GM18520 (cell line): ENCODE measurements around the gene DHX32.

Experiments used
- ATAC-seq: cut with Tn5 transposase; IDR thresholded peaks from one replicate; pipeline ENCODE4 v1.9.1; 2021; ENCODE audit not compliant: unreplicated experiment

The DHX32 gene

DNA sequence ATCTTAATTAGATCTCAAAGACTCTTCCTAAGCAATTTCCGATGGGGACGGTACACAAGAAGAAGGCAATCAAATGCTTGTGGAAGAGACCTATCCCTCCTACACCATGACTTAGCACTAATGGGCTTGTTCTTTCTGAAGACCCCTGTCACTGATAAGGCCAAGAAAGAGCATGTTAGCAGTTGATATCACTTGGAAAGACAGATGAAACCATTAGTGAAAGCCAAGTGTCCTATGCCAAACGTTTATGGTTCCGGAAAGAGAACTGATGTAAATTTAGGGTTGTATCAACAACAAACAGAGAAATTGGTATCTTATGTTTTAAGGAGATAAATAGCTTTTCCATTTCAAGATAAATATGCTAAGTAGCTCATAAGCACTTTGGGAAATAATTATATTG lies 64.5 kb downstream of the DHX32 start:
- ATAC-seq: no peak

- ATAC-seq: no peak
These were observed 65.3 kb downstream of the DHX32 start for GRCh38 chr10:125815764-125816163.

DNA sequence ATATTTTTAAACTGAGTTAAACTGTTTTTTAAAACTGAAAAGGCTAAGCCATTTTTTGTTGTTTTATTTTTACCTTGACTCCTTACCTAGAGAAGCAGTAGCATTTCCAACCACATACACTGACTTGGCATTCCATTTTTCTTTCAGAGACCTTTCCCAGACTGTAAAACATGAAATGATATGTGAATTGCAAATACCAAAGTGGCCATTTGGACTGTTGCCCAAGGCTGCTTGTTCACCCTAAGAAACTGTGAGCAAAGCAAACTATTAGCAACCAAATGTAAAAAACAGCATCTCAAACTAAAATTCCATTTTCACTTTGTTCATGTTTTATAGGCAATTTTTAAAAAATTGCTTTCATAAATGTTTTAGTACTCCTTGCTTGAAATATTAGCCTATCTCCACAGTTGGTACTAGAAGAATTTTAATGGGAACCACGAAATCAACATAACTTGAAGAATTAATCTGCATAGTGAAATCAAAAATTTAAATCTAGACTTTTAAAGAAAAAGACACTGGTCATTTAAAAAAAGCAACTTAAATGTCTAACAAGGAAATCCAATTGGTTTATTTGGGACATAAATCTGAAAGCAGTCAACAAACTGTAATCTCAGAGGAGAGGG lies 68.9 kb downstream of the DHX32 start:
- ATAC-seq: no peak

DNA sequence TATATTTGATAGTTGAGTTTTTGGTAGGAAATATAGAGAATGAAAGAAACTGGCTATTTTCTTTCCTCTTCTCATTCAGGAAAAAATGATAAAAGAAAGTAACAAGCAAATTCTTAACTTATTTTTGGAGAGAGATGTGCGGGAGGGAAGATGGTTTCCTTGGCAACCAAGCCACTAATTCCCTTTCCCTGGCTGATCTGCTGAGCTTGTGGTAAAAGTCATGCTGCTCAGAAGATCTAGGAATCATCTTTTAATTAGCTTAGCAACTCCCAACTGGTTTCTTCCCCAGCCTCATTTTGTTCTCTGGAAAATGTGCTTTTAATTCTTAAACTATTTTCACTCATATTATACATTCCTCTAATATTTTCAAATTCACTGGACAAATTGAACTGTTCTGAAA lies 69.8 kb downstream of the DHX32 start:
- no peak for ATAC-seq

DNA sequence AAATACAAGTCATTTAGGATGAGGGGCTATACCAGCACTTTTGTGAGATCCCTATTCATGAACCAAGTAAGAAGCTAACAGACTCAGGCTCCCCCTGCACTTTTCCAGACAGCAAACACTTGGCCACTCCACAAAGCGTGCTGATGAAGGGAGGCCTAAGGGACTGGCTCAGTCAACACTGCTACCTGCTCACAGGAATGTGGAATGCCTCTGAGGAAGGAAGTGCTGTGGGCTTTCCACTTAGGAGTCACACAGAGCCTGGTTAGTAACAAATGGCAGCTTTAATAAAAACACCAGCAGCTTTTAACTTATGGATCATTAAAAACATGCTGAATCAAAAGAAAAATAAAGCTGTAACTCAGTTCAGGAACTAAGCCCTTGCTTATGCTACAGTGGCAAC lies 73.0 kb downstream of the DHX32 start:
- ATAC-seq: no peak

DNA sequence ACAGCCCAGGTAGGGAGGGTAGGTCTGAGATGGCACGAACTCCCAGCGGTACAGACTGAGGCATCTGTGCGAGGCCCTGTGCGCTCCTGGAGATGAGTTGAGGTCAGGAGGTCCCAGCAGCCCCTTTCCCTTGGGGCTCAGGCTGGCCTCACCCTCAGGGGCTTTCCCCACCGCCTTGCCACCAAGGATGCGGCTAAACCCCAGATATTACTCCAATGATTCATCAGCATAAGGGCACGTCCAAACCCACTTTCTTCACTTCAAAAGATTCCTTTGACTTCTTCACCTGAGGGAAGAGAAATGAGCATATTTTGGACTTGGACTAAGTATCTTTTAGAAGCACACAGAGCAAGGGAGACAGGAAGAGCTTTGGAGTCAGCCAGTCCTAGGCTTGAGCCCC lies 78.4 kb downstream of the DHX32 start:
- no peak for ATAC-seq

DNA sequence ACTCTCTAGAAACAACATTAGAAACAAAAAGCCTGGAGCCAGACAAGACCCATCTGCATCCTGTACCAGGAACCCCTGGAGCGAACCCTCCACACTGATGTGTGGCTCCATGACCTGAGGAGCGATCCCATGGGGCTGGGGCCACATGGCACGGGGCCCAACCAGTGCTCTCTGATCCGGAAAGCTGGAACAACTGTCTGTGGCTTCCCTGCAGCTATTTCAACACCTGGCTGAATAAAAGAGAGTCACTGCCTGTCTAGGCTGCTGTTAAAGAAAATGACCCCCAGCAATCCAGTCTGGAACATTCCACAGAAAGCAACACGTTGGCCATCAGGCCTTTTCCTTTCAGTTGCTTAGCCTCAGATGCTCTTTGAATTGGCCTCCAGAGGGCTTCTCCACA lies 79.0 kb downstream of the DHX32 start:
- ATAC-seq: no peak

- ATAC-seq: no peak
These were observed 79.5 kb downstream of the DHX32 start for GRCh38 chr10:125801574-125801973.

DNA sequence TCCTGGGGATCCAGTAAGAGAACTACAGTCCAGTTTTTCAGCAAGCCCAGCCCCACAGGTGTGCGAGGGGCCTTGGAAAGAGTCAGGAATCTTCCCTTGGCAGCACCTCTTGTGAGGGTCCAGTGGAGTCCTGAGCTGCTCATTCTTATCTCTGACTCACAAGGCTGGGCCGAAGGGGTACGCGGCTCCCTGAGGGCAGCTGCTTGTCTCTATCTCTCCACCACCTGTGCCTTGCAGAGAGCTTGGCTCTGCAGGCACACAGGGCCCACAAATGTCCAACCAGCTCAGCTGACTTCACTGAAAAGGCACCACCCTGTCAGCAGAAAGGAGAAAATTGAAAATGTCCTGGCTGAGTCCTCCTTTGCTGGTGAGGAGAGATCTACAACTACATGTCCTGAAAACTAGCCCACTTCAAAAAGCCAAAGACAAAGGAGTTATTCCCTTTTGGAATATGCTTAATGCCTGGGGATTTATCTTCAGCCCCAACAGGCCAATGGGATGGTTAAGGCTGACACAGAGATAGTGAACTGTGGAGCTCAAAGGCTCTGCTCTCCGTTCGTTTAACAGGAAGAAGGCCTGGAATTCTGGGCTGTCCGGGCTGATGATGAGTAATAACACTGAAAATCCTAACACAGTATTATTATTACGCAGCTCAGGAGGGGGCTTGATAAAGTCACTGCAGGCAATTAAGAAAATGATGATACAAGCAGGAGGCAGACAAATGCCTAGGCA lies 81.5 kb downstream of the DHX32 start:
- no peak for ATAC-seq

GRCh38 chr10:125797994-125798662 lies 83.0 kb downstream of the DHX32 start:
- no peak for ATAC-seq

DNA sequence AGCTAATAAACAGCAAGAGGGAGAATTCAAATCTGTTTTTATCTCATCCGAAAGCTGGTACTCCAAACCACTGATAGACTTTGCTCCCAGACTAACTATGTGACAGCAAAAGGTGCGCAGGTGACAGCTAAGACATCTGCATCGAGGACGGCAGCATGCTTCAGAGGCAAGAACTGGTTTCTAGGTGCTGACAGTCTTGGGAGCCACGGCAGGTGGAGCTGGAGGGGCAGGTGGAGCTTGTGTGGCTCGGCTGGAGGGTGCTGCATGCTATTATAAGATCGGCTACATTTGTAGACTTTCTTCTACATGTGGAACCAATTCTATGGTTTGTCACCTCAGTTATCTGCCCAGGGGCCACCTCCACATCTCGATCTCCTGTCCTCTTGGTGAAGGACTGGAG lies 83.7 kb downstream of the DHX32 start:
- no peak for ATAC-seq

- no peak for ATAC-seq
These were observed 85.4 kb downstream of the DHX32 start for GRCh38 chr10:125795637-125796190.

- no peak for ATAC-seq
These were observed 86.0 kb downstream of the DHX32 start for GRCh38 chr10:125795128-125795527.

GRCh38 chr10:125792342-125793300 lies 88.5 kb downstream of the DHX32 start:
- ATAC-seq: no peak

GRCh38 chr10:125788156-125789034 lies 92.7 kb downstream of the DHX32 start:
- no peak for ATAC-seq
